ENCODE data around the gene EIF2AK3. TPM values are rescaled to one million over a fixed set of nuclear protein-coding genes. Genes with fewer than 3 reads are reported as not detected.

The EIF2AK3 gene
- total RNA-seq, 1 experiment from 2014 or later = 19.3 TPM

DNA sequence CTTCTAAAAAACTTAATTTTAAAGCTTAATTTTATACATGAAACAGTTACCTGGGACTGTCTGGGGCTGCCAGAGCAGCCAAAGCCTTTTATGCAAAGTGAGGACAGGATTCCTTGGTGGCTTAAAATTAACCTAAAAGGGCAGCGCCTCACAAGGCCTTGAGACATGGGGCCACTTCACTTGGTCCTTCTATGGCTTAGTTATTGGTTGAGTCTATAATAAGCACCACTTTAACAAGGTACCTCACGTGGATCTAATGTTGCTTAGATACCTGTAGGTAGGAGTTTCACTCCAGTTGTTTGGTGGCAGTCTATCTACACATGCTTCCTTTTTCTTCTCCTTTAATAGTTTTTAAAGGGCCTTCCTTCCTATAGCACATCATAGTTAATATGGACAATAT lies 51.6 kb downstream of the EIF2AK3 start:
- Histone ChIP-seq H3K27me3 (ENCODE audit: insufficient read depth, low read length) (no peaks in the 10 kb centered on the region), H2BK12ac (ENCODE audit: insufficient read length, low read depth, low read length) (no peak overlapping the region), H3K56ac (ENCODE audit: insufficient read length, low read depth, low read length) (no peak overlapping the region), H3K79me1 (ENCODE audit: insufficient read depth, low read depth, low read length, poor library complexity, severe bottlenecking) (no peaks in the 10 kb centered on the region), H4K5ac (ENCODE audit: insufficient read length, low read depth, low read length) (no peak overlapping the region), H2AFZ (ENCODE audit: low read length) (no peak overlapping the region), H2AK5ac (ENCODE audit: insufficient read length, low read length) (no peak overlapping the region), H3K27ac (ENCODE audit: insufficient read length, low read depth, low read length) (no peak overlapping the region), H4K20me1 (ENCODE audit: control insufficient read depth, insufficient read depth, insufficient read length) (no peaks in the 10 kb centered on the region), H3K9ac (ENCODE audit: extremely low read depth, insufficient read length, low read length) (no peak overlapping the region), H3K23ac (ENCODE audit: insufficient read length, low read depth, low read length) (no peak overlapping the region), H3K9me3 (ENCODE audit: control insufficient read depth, low read depth, low read length) (no peaks in the 10 kb centered on the region), H2BK20ac (ENCODE audit: low read depth, low read length, poor library complexity, severe bottlenecking) (no peak overlapping the region), H3K4ac (ENCODE audit: low read depth, low read length) (no peak overlapping the region), H2BK5ac (ENCODE audit: insufficient read length, low read length) (no peak overlapping the region), H2BK15ac (ENCODE audit: low read depth, low read length) (no peak overlapping the region), H2BK120ac (ENCODE audit: low read depth, low read length, poor library complexity, severe bottlenecking) (no peak overlapping the region), H3K23me2 (ENCODE audit: insufficient read length, low read depth, low read length, poor library complexity, severe bottlenecking) (no peaks in the 10 kb centered on the region), H4K91ac (ENCODE audit: insufficient read length, low read depth, low read length) (no peak overlapping the region), H3T11ph (ENCODE audit: low read length) (no peak overlapping the region), H3K18ac (ENCODE audit: insufficient read length, low read depth, low read length) (no peak overlapping the region), H3K4me1 (ENCODE audit: insufficient read depth, low read length) (no peaks in the 10 kb centered on the region), H3K79me2 (ENCODE audit: insufficient read depth, low read length) (no peaks in the 10 kb centered on the region), H4K8ac (replicated peaks; ENCODE audit: insufficient read length, low read depth, low read length) (no peak overlapping the region), H3K14ac (ENCODE audit: insufficient read depth, low read length) (no peak overlapping the region), H3K4me2 (ENCODE audit: insufficient read depth, insufficient read length, low read length) (no peak overlapping the region)
- Mint-ChIP-seq H3K27me3 (ENCODE audit: low read depth) (no peaks in the 10 kb centered on the region), H3K9me3 (no peaks in the 10 kb centered on the region), H3K4me1 (no peaks in the 10 kb centered on the region), H3K36me3 (ENCODE audit: insufficient read depth in 1 of 3, low read depth in 3 of 3) (peaks cover 18 to 41% (median 38%) of the 10 kb centered on the region in 3 experiments; a peak in 6 of 7 replicates), H3K4me3 (no peak overlapping the region), H3K27ac (no peak overlapping the region)
- no CpG with 5 or more reads among the region's 2 CpGs for WGBS (ENCODE audit: extremely low coverage, insufficient read length, low lambda C conversion rate)
- TF ChIP-seq, protein P1, sequence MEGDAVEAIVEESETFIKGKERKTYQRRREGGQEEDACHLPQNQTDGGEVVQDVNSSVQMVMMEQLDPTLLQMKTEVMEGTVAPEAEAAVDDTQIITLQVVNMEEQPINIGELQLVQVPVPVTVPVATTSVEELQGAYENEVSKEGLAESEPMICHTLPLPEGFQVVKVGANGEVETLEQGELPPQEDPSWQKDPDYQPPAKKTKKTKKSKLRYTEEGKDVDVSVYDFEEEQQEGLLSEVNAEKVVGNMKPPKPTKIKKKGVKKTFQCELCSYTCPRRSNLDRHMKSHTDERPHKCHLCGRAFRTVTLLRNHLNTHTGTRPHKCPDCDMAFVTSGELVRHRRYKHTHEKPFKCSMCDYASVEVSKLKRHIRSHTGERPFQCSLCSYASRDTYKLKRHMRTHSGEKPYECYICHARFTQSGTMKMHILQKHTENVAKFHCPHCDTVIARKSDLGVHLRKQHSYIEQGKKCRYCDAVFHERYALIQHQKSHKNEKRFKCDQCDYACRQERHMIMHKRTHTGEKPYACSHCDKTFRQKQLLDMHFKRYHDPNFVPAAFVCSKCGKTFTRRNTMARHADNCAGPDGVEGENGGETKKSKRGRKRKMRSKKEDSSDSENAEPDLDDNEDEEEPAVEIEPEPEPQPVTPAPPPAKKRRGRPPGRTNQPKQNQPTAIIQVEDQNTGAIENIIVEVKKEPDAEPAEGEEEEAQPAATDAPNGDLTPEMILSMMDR (conservative IDR thresholded peaks at IDR 0.05) = no peak
- no peak for DNase-seq
